Endothelial cell of umbilical vein (primary cell): ENCODE measurements around the gene SNRPF. TPM values are rescaled to one million over a fixed set of nuclear protein-coding genes. Genes with fewer than 3 reads are reported as not detected.

Experiments
- BruUV-seq: library from RNA; stranded (reverse); fragments of 400-500 nt; replicated peaks from 2 replicates; lab custom pipeline; 2021; lab: Mats Ljungman, UMichigan
- CTCF ChIA-PET: fragments of 300-600, 350-600 bp; sonication (Branson Sonifier 250); formaldehyde crosslinking; loops from one replicate; lab custom pipeline; 2021; ENCODE audit warnings: antibody characterized with exemption, inconsistent platforms; lab: Charles Lee
- POLR2A ChIA-PET: fragments of 300-600, 350-600 bp; sonication (Branson Sonifier 250); formaldehyde crosslinking; loops from one replicate; lab custom pipeline; 2021; ENCODE audit warnings: antibody characterized with exemption, inconsistent platforms; lab: Charles Lee
- DNase-seq: peaks from one replicate; pipeline ENCODE4 v3.0.0-alpha.2; 2011; ENCODE audit warnings: low read depth, low spot score
- FAIRE-seq: peaks from 2 replicates; lab custom pipeline; 2011; peaks lifted over from hg19 to GRCh38; lab: Jason Lieb, UNC
- H2AFZ ChIP-seq: 2 replicates; pipeline ENCODE4 v1.6.0; 2012; ENCODE audit warnings: low read depth, low read length, control low read depth, inconsistent platforms
- H3K27ac ChIP-seq: 2 replicates; pipeline ENCODE4 v1.5.1; 2011; ENCODE audit warnings: low read depth, mild to moderate bottlenecking, control low read depth, low read length, moderate library complexity; ENCODE audit not compliant: insufficient read depth
- H3K27me3 ChIP-seq, 2 experiments: 2 replicates each; pipeline versions ENCODE4 v1.6.0 to v1.6.1; 2011; ENCODE audit warnings: low read length in 2 of 2, mixed read lengths in 1 of 2; ENCODE audit not compliant: control insufficient read depth in 2 of 2, insufficient read depth in 2 of 2
- H3K36me3 ChIP-seq, 2 experiments: 2 replicates in 1 of 2; 3 replicates in 1 of 2; pipeline ENCODE4 v1.5.1; 2011; ENCODE audit warnings: low read length in 2 of 2, mild to moderate bottlenecking in 1 of 2, moderate library complexity in 1 of 2; ENCODE audit not compliant: control insufficient read depth in 2 of 2, insufficient read depth in 2 of 2; ENCODE audit errors: extremely low read depth in 1 of 2
- H3K4me1 ChIP-seq: 3 replicates; pipeline ENCODE4 v1.5.1; 2011; ENCODE audit warnings: mild to moderate bottlenecking, low read length; ENCODE audit not compliant: control insufficient read depth, insufficient read depth; ENCODE audit errors: extremely low read depth
- H3K4me2 ChIP-seq: 2 replicates; pipeline ENCODE4 v1.6.1; 2011; ENCODE audit warnings: low read length, control low read depth, mixed read lengths; ENCODE audit not compliant: insufficient read depth
- H3K4me3 ChIP-seq, 3 experiments: fragments of 200-600 bp in 1 of 3; sonication (generic), shearing (Covaris generic) in 1 of 3; replicated peaks in 1 of 3; 2 replicates each; pipeline ENCODE4 v1.5.1; 2011 to 2016; ENCODE audit warnings: control low read depth in 3 of 3, low read length in 3 of 3, mild to moderate bottlenecking in 2 of 3, inconsistent platforms in 1 of 3, low read depth in 1 of 3, moderate library complexity in 1 of 3; ENCODE audit not compliant: insufficient read depth in 1 of 3
- H3K79me2 ChIP-seq: 2 replicates; pipeline ENCODE4 v1.6.0; 2012; ENCODE audit warnings: low read length, inconsistent platforms; ENCODE audit not compliant: control insufficient read depth, insufficient read depth
- H3K9ac ChIP-seq: replicated peaks from 2 replicates; pipeline ENCODE3; 2011; ENCODE audit warnings: low read length, control low read depth; ENCODE audit not compliant: insufficient read depth; ENCODE audit errors: extremely low read depth
- H3K9me1 ChIP-seq: replicated peaks from 3 replicates; pipeline ENCODE4 v1.6.0; 2011; ENCODE audit warnings: mild to moderate bottlenecking, low read length; ENCODE audit not compliant: control insufficient read depth, insufficient read depth; ENCODE audit errors: extremely low read depth
- H3K9me3 ChIP-seq: replicated peaks from 2 replicates; pipeline ENCODE4 v1.5.1; 2012; ENCODE audit warnings: low read length, inconsistent platforms; ENCODE audit not compliant: control insufficient read depth, insufficient read depth
- H4K20me1 ChIP-seq: replicated peaks from 2 replicates; pipeline ENCODE3; 2011; ENCODE audit warnings: mild to moderate bottlenecking, low read length; ENCODE audit not compliant: control insufficient read depth, insufficient read depth; ENCODE audit errors: extremely low read depth
- CTCF ChIP-seq, 2 donors: IDR thresholded peaks; 1 replicate in 1 of 2; 2 replicates in 1 of 2; pipeline ENCODE4 v1.5.1; 2011; ENCODE audit warnings: low read length in 2 of 2, mild to moderate bottlenecking in 2 of 2, moderate library complexity in 2 of 2, control low read depth in 1 of 2, inconsistent platforms in 1 of 2, low read depth in 1 of 2; ENCODE audit not compliant: insufficient read depth in 1 of 2; ENCODE audit errors: extremely low read depth in 1 of 2
- GATA2 ChIP-seq: IDR thresholded peaks from 2 replicates; pipeline ENCODE4 v1.7.0; 2011; ENCODE audit warnings: low read depth, mild to moderate bottlenecking, moderate library complexity, mixed read lengths, low read length; ENCODE audit not compliant: insufficient read length, insufficient read depth
- JUN ChIP-seq: IDR thresholded peaks from 2 replicates; pipeline ENCODE4 v1.6.1; 2011; ENCODE audit warnings: borderline replicate concordance, low read depth; ENCODE audit not compliant: insufficient read length, insufficient read depth
- MAX ChIP-seq: IDR thresholded peaks from 2 replicates; pipeline ENCODE4 v1.6.1; 2011; ENCODE audit not compliant: insufficient read depth, insufficient read length
- MYC ChIP-seq: IDR thresholded peaks from one replicate; pipeline ENCODE4 v1.6.1; 2011; ENCODE audit warnings: mild to moderate bottlenecking, low read depth, low read length
- POLR2A ChIP-seq: IDR thresholded peaks from 2 replicates; pipeline ENCODE4 v1.6.1; 2012; ENCODE audit warnings: low read depth, mild to moderate bottlenecking, control low read depth, low read length
- dilution Hi-C: fragments of 300-500 bp; cut with MboI; formaldehyde crosslinking; loops from one replicate; pipeline ENCODE4 v1.15.0; 2019; ENCODE audit warnings: low sequenced_read_pairs; ENCODE audit not compliant: extremely low pct_ligation_motif_present
- intact Hi-C: fragments of 100-400 bp; cut with micrococcal nuclease; formaldehyde crosslinking; loops from one replicate; pipeline ENCODE4 v1.10.0; 2022
- polyA plus RNA-seq, 4 experiments: library from polyadenylated mRNA; depleted of rRNA in 3 of 4; stranded (reverse) in 3 of 4; unstranded in 1 of 4; fragments of >200 nt; gene quantifications; 2 replicates each; pipeline versions ENCODE4 v1.2.1 to v1.2.3, GENCODE V29; 2011 to 2012; ENCODE audit warnings: missing spikeins in 1 of 4
- total RNA-seq: library from RNA; stranded (reverse); gene quantifications from 2 replicates; pipeline ENCODE4 v1.2.3, GENCODE V29; 2021

Gene SNRPF
- total and polyA plus RNA-seq, 2 donors (not counting 3 experiments of a cell fraction or from before 2014, with no cell fraction given): 17.1 to 36.6 TPM

GRCh38 chr12:95848575-95849388, 10.0 kb upstream of the SNRPF start:
- Histone ChIP-seq H3K4me1 (no peaks in the 10 kb centered on the region), H3K4me3 (no peak overlapping the region), H3K9me1 (no peaks in the 10 kb centered on the region), H3K9ac (no peak overlapping the region), H3K27me3 (peaks cover 0 to 12% of the 10 kb centered on the region in 2 experiments), H3K9me3 (no peaks in the 10 kb centered on the region), H3K4me2 (no peak overlapping the region), H3K27ac (no peak overlapping the region), H4K20me1 (no peaks in the 10 kb centered on the region), H3K79me2 (no peaks in the 10 kb centered on the region), H2AFZ (peak overlapping the region; percentile 17), H3K36me3 (no peaks in the 10 kb centered on the region)
- DNase-seq: peak; percentile 80
- FAIRE-seq: peak; percentile 89
- POLR2A ChIA-PET: interaction anchor here (0.8 kb wide), 1 partner anchor 39 kb away, joined by 3 read pairs; no protein-coding TSS in a partner anchor
- dilution Hi-C loops: loop anchor here (5.0 kb wide), 1 partner anchor 36 kb away; no protein-coding TSS in a partner anchor
- CTCF ChIA-PET: interaction anchor here (0.7 to 5.0 kb wide), 9 partner anchors 11 to 274 kb away, joined by 3 to 33 read pairs (median 5); no protein-coding TSS in a partner anchor
- BruUV-seq: no TSS peak
- intact Hi-C loops: loop anchor here (1.0 kb wide), 1 partner anchor 28 kb away; no protein-coding TSS in a partner anchor
- no peak for TF ChIP-seq MAX
- TF ChIP-seq CTCF (IDR thresholded peaks at IDR 0.05; ENCODE audit: extremely low read depth in 1 of 2, insufficient read depth in 1 of 2, low read depth in 1 of 2, low read length in 2 of 2): peak; percentile 30 to 31
- TF ChIP-seq MYC: no peak
- TF ChIP-seq POLR2A: no peak
- TF ChIP-seq GATA2: no peak
- no peak for TF ChIP-seq JUN
